Measurements from ENCODE around the gene ACTA1. TPM values are rescaled to one million over a fixed set of nuclear protein-coding genes. Genes with fewer than 3 reads are reported as not detected.

ACTA1 gene
- total and polyA plus RNA-seq, 10 of the 15 experiments (the other 5 are each of a cell fraction or from before 2014, with no cell fraction given): 0.05 to 0.35 (median 0.12) TPM; not detected in 7

DNA sequence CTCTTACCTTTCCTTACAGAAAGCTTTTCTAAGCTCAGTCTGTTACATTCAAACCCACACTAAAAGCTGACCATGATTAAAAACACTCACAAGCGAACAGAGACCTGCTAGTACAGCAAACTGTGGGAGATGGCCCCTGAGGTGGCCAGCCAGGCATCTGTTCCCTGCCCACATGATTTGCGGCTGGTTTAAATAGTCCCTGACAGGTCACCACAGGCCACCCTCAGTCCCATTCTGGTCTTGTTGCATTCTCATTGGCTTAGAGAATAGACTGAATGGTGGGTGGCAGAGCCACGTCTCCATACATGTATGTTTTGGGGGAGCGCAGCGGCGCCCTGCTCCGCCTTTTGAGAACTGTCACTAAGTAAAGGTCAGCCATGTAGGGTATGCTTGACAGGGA is 2.3 kb upstream of the ACTA1 start:
- H3K9ac ChIP-seq (ENCODE audit: control insufficient read depth, insufficient read depth, low read length): no peak overlapping the region
- no TSS peak for BruUV-seq (replicated peaks)
- H2AFZ ChIP-seq (ENCODE audit: control insufficient read depth, low read depth, low read length): no peak overlapping the region
- H3K27me3 ChIP-seq (replicated peaks in 1 of 2; ENCODE audit: control insufficient read depth in 2 of 2, insufficient read depth in 2 of 2, low read length in 1 of 2): peaks cover 9 to 12% of the 10 kb centered on the region in 2 experiments
- DNase-seq (ENCODE audit: low read depth, low spot score) (no peak), ATAC-seq (no peak), FAIRE-seq (no peak)
- no peak overlapping the region for H3K4me2 ChIP-seq (ENCODE audit: control insufficient read depth, insufficient read depth)
- in situ Hi-C loops (cut with MboI): no loop called here
- intact Hi-C loops (cut with micrococcal nuclease; ENCODE audit: unreplicated experiment): no loop called here
- ChIA-PET SMC1A (ENCODE audit: uncharacterized antibody, unreplicated experiment) (no interaction called here), CTCF (interaction anchor here (0.9 kb wide), 1 partner anchor 46 kb away, joined by 4 read pairs; no protein-coding TSS in a partner anchor), POLR2A (no interaction called here), RAD21 (ENCODE audit: unreplicated experiment) (no interaction called here)
- H3K4me1 ChIP-seq (ENCODE audit: control insufficient read depth, insufficient read depth, low read length): peaks cover 6% of the 10 kb centered on the region
- no peaks in the 10 kb centered on the region for H3K79me2 ChIP-seq (ENCODE audit: control insufficient read depth, insufficient read depth, low read length)
- TF ChIP-seq SRF (IDR thresholded peaks at IDR 0.05; ENCODE audit: low read depth in 2 of 2, low read length in 2 of 2) (no peak), RAD51 (IDR thresholded peaks at IDR 0.05) (no peak), ZZZ3 (IDR thresholded peaks at IDR 0.05; ENCODE audit: control insufficient read depth, insufficient read length, low read depth) (no peak), IRF4 (IDR thresholded peaks at IDR 0.05; ENCODE audit: low read depth, low read length) (no peak), MYC (IDR thresholded peaks at IDR 0.05; ENCODE audit: insufficient read depth, insufficient read length, insufficient replicate concordance, low read length, severe bottlenecking) (no peak), ZNF207 (IDR thresholded peaks at IDR 0.05; ENCODE audit: borderline replicate concordance) (no peak), ATF7 (IDR thresholded peaks at IDR 0.05; ENCODE audit: low read depth) (no peak), SMARCA5 (IDR thresholded peaks at IDR 0.05) (no peak), EGR1 (IDR thresholded peaks at IDR 0.05; ENCODE audit: borderline replicate concordance in 1 of 2, low read depth in 2 of 2, low read length in 2 of 2) (no peak), SMAD1 (IDR thresholded peaks at IDR 0.05; ENCODE audit: low read depth, partially characterized antibody) (no peak), IKZF2 (IDR thresholded peaks at IDR 0.05) (no peak), NR2C1 (IDR thresholded peaks at IDR 0.05) (no peak), BRCA1 (IDR thresholded peaks at IDR 0.05; ENCODE audit: low read depth, low read length) (no peak)
- TF ChIP-seq, protein P1, sequence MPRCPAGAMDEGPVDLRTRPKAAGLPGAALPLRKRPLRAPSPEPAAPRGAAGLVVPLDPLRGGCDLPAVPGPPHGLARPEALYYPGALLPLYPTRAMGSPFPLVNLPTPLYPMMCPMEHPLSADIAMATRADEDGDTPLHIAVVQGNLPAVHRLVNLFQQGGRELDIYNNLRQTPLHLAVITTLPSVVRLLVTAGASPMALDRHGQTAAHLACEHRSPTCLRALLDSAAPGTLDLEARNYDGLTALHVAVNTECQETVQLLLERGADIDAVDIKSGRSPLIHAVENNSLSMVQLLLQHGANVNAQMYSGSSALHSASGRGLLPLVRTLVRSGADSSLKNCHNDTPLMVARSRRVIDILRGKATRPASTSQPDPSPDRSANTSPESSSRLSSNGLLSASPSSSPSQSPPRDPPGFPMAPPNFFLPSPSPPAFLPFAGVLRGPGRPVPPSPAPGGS (IDR thresholded peaks at IDR 0.05; ENCODE audit: borderline replicate concordance, insufficient read depth, low read depth, low read length, poor library complexity, severe bottlenecking): no peak
- TF ChIP-seq, protein P2, sequence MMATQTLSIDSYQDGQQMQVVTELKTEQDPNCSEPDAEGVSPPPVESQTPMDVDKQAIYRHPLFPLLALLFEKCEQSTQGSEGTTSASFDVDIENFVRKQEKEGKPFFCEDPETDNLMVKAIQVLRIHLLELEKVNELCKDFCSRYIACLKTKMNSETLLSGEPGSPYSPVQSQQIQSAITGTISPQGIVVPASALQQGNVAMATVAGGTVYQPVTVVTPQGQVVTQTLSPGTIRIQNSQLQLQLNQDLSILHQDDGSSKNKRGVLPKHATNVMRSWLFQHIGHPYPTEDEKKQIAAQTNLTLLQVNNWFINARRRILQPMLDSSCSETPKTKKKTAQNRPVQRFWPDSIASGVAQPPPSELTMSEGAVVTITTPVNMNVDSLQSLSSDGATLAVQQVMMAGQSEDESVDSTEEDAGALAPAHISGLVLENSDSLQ (IDR thresholded peaks at IDR 0.05): no peak
- TF ChIP-seq, protein P3, sequence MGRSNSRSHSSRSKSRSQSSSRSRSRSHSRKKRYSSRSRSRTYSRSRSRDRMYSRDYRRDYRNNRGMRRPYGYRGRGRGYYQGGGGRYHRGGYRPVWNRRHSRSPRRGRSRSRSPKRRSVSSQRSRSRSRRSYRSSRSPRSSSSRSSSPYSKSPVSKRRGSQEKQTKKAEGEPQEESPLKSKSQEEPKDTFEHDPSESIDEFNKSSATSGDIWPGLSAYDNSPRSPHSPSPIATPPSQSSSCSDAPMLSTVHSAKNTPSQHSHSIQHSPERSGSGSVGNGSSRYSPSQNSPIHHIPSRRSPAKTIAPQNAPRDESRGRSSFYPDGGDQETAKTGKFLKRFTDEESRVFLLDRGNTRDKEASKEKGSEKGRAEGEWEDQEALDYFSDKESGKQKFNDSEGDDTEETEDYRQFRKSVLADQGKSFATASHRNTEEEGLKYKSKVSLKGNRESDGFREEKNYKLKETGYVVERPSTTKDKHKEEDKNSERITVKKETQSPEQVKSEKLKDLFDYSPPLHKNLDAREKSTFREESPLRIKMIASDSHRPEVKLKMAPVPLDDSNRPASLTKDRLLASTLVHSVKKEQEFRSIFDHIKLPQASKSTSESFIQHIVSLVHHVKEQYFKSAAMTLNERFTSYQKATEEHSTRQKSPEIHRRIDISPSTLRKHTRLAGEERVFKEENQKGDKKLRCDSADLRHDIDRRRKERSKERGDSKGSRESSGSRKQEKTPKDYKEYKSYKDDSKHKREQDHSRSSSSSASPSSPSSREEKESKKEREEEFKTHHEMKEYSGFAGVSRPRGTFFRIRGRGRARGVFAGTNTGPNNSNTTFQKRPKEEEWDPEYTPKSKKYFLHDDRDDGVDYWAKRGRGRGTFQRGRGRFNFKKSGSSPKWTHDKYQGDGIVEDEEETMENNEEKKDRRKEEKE (IDR thresholded peaks at IDR 0.05): no peak
- peaks cover 6% of the 10 kb centered on the region; the same call in 1 of the 3 replicates for H3K9me3 ChIP-seq (replicated peaks; ENCODE audit: control insufficient read depth, insufficient read depth, low read length)
- H3K4me3 ChIP-seq: no peak overlapping the region
- WGBS (ENCODE audit: insufficient coverage, insufficient replicate concordance, low lambda C conversion rate, missing lambda C conversion rate): 96% methylated on average over 7 of the region's 7 CpGs
- H3K36me3 ChIP-seq (ENCODE audit: control insufficient read depth in 2 of 2, insufficient read depth in 2 of 2, low read length in 1 of 2): no peaks in the 10 kb centered on the region; a peak in 1 of 4 replicates
- peaks cover 4% of the 10 kb centered on the region; the same call in 1 of the 2 replicates for H4K20me1 ChIP-seq (ENCODE audit: control insufficient read depth, insufficient read depth)
- no peak overlapping the region for H3K27ac ChIP-seq (ENCODE audit: control insufficient read depth, insufficient read depth)

All from GM12878 (cell line).